GM18505 (cell line): ENCODE results near the gene TMPRSS13.

Experiments
- ATAC-seq: cut with Tn5 transposase; IDR thresholded peaks from one replicate; pipeline ENCODE4 v1.9.1; 2021; ENCODE audit not compliant: unreplicated experiment
- POLR2A ChIP-seq: IDR thresholded peaks from 4 replicates; pipeline ENCODE4 v1.6.1; 2011; ENCODE audit warnings: borderline replicate concordance; ENCODE audit not compliant: insufficient read depth, insufficient read length; ENCODE audit errors: extremely low read depth

Gene TMPRSS13

DNA sequence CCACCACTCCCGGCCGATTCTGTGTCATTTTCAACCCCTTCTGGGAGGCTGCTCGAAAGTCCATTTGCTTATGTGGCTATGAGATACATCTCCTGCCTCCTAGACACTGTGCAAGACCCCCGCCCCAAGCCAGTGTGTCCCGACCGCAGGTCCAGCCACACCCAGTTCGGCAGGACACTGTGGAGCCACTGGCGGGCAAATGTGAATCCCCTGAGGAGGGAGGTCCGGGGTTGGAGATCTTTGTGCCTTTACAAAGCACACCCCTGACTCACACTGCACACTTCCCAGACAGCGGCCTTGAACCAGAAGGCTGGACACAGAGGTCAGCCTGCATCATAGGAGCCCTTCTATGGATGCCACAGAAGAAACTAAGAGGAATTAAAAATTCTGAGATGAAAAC, 70.1 kb downstream of the TMPRSS13 start:
- ATAC-seq = no peak
- no peak for TF ChIP-seq POLR2A

DNA sequence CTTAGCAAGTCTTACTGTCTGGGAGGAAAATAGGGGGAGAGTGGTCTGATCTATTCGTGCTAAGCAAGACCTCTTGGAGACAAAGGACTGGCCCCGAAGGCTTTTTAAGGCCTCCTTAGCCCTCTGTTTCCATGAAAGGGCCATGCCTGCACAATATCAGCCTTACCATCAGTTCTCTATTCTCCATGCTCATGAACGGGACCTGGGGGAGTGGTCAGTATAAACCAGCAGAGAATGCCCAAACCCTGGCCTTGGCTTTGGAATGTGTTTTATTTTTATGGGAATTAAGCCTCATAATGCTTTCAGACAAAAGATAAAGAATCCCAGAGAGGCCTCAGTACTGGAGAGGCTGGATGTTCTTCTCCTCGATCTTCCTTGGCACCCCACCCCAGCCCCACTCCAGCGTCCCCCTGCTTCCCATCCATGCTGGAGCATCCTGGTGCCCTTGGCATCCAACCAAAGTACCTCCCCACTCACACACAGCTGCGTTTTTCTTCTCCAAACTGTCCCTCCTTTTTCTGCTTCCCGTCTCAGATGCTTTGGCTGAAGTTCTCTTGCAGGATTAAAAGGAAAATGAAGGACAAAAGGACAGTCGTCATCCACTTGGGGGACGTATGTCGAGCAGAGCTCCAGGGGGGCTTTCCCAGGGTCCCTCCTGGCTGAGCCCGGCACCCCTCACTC, 71.3 kb downstream of the TMPRSS13 start:
- ATAC-seq = no peak
- no peak for TF ChIP-seq POLR2A

DNA sequence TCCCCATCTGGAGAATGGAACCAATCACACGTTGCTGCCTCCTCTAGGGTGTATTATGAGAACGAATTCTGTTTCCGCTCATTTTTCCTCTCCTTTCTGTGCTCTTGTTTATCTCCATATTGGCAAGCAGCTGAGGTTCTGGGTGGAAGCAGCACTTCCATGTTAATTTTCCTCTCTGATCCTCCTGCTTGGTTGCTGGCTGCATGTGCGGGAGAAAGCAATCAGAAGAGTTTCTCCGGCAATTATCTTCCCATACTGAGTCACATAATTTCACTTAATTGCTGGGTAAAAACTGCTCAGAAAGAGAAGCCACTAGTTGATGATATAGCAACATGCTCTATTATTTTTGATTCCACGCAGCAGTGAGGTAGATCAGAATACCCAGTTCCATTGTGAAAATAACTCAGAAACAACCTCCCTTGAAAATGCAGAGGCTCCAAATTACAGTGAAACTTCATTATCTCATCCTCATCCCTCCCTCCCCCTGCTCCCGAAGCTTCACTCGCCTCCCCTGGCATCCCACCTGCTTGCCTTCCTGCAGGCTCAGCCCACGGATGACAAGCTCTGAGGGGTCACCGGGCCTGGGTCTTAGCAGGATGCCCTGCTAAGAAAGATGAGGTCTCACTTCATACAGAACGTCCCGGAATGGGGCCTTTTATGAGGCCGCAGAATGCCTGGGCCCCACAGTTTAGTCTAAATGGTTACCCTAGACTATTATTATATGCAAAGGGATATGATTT, 73.1 kb downstream of the TMPRSS13 start:
- no peak for ATAC-seq
- no peak for TF ChIP-seq POLR2A

DNA sequence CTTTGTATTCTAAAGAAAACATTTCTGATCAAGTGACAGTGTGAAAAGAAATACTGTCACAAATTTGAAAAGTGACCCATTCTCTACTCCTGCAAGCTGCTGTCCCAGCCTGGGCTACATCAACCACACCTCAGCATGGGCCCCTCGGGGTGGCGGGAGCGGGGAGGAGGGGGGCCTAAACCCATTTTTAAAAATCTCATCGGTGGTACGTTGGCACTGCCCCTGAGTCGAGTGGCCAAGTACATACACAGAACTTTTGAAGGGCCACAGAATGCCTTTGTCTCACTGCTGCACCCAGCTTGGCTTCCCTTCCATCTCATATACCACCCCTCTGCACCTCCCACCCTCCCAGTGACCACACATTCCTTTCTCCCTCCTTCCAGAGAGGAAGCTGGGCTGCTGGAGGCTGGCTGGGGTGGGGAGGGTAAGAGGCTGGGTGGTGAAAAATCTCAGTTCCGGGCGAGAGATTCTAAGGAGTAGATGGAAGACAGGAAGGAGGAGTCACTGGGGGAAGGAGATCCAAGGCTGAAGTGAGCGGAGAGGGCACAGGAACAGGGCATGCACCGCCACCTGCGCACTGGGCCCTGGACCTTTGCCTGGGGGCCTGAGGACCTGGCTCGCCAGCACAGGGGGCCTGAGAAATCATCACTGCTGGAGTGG, 73.9 kb downstream of the TMPRSS13 start:
- no peak for TF ChIP-seq POLR2A
- ATAC-seq = no peak

DNA sequence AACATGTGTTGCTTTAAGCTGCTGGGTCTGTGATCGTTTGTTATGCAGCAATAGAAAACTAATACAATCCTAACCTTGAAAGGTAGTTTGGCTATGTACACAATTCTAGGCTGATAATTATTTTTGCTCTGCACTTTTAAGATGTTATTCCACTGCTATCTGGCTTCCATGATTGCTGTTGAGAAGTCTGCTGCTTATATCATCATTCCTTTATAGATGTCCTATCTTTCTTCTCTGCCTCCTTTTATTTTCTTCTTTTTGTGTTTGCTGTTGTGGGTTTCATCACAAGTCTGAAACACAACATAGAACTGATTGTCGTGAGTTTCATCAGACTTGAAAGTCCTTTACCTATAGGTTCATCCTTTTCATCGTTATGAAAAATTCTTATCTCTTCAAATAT, 76.9 kb downstream of the TMPRSS13 start:
- no peak for ATAC-seq
- no peak for TF ChIP-seq POLR2A

DNA sequence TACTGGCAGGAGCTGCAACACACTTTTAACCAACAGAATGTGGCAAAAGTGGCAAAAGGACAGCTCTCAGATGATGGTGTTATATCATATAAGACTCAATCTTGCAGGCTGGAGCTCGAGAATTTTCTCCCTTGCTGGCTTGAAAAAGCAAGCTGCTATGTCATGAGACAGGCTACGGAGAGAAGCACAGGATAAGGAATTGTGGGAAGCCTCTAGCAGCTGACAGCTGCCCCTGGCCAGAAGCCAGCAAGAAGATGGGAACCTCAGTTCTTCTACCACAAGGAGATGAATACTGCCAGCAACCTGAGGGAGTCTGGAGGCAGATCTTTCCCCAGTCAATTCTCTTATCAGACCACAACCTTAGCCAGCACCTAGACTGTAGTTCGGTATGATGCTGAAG, 77.3 kb downstream of the TMPRSS13 start:
- no peak for TF ChIP-seq POLR2A
- no peak for ATAC-seq

DNA sequence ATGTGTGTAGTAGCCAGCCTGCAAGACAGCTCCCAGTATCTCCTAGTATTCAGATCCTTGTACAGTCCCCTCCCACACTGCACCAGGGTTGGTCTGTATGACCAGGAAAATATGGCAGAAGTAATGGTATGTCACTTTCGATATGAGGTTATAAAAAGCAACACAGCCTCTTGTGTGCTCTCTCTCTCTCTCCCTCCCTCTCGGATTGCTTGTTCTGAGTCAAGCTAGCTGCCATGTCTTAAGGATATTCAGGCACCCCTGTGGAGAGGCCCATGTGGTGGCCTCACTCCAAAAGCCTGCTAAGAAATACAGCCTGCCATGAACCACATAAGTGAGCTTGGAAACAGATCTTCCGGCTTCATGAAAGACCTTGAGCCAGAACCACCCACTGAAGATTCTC, 78.1 kb downstream of the TMPRSS13 start:
- TF ChIP-seq POLR2A = no peak
- ATAC-seq = no peak
